H9 (cell line): ENCODE measurements around the gene SDK1. TPM values are rescaled to one million over a fixed set of nuclear protein-coding genes. Genes with fewer than 3 reads are reported as not detected.

Experiments
- DNase-seq: peaks from one replicate; pipeline ENCODE4 v3.0.0-alpha.2; 2017
- H2AFZ ChIP-seq: one replicate; pipeline ENCODE4 v1.6.1; 2013; ENCODE audit warnings: mild to moderate bottlenecking, low read length, control low read depth, moderate library complexity
- H2AK5ac ChIP-seq: 2 replicates; pipeline ENCODE4 v1.6.1; 2013; ENCODE audit warnings: low read length, control low read depth, mixed read lengths; ENCODE audit not compliant: insufficient read length
- H2BK120ac ChIP-seq: one replicate; pipeline ENCODE4 v1.6.1; 2013; ENCODE audit warnings: low read depth, mild to moderate bottlenecking, low read length, control low read depth, inconsistent platforms; ENCODE audit not compliant: poor library complexity, severe bottlenecking
- H2BK12ac ChIP-seq: 2 replicates; pipeline ENCODE4 v1.6.1; 2013; ENCODE audit warnings: low read length, control low read depth, mixed read lengths, low read depth; ENCODE audit not compliant: insufficient read length
- H2BK15ac ChIP-seq: 2 replicates; pipeline ENCODE4 v1.6.1; 2013; ENCODE audit warnings: low read depth, low read length, control low read depth
- H2BK20ac ChIP-seq: one replicate; pipeline ENCODE4 v1.6.1; 2013; ENCODE audit warnings: low read depth, mild to moderate bottlenecking, low read length, control low read depth, inconsistent platforms; ENCODE audit not compliant: poor library complexity, severe bottlenecking
- H2BK5ac ChIP-seq: 2 replicates; pipeline ENCODE4 v1.6.1; 2013; ENCODE audit warnings: low read length, control low read depth, mixed read lengths; ENCODE audit not compliant: insufficient read length
- H3K14ac ChIP-seq: 2 replicates; pipeline ENCODE4 v1.6.1; 2013; ENCODE audit warnings: low read length, control low read depth; ENCODE audit not compliant: insufficient read depth
- H3K18ac ChIP-seq: 2 replicates; pipeline ENCODE4 v1.6.1; 2013; ENCODE audit warnings: low read depth, mild to moderate bottlenecking, mixed read lengths, low read length, control low read depth; ENCODE audit not compliant: insufficient read length
- H3K23ac ChIP-seq: 2 replicates; pipeline ENCODE4 v1.6.1; 2013; ENCODE audit warnings: low read length, control low read depth, mixed read lengths, low read depth; ENCODE audit not compliant: insufficient read length
- H3K23me2 ChIP-seq: 2 replicates; pipeline ENCODE4 v1.6.1; 2013; ENCODE audit warnings: low read depth, mild to moderate bottlenecking, mixed read lengths, low read length, control low read depth; ENCODE audit not compliant: insufficient read length, poor library complexity, severe bottlenecking
- H3K27ac ChIP-seq: 2 replicates; pipeline ENCODE4 v1.5.1; 2013; ENCODE audit warnings: low read length, control low read depth, mixed read lengths, low read depth; ENCODE audit not compliant: insufficient read length
- H3K27me3 ChIP-seq: 2 replicates; pipeline ENCODE4 v1.6.1; 2013; ENCODE audit warnings: low read length, control low read depth, inconsistent platforms; ENCODE audit not compliant: insufficient read depth
- H3K4ac ChIP-seq: 2 replicates; pipeline ENCODE4 v1.6.1; 2013; ENCODE audit warnings: low read depth, mild to moderate bottlenecking, control low read depth, inconsistent platforms, low read length, moderate library complexity
- H3K4me1 ChIP-seq: 2 replicates; pipeline ENCODE4 v1.6.1; 2013; ENCODE audit warnings: low read length, control low read depth, inconsistent platforms; ENCODE audit not compliant: insufficient read depth
- H3K4me2 ChIP-seq: 2 replicates; pipeline ENCODE4 v1.6.1; 2013; ENCODE audit warnings: low read length, control low read depth, mixed read lengths; ENCODE audit not compliant: insufficient read length, insufficient read depth
- H3K56ac ChIP-seq: 2 replicates; pipeline ENCODE4 v1.6.1; 2013; ENCODE audit warnings: low read depth, mild to moderate bottlenecking, mixed read lengths, low read length, control low read depth; ENCODE audit not compliant: insufficient read length
- H3K79me1 ChIP-seq: 2 replicates; pipeline ENCODE4 v1.6.1; 2013; ENCODE audit warnings: low read depth, mild to moderate bottlenecking, moderate library complexity, low read length, control low read depth, inconsistent platforms; ENCODE audit not compliant: insufficient read depth, poor library complexity, severe bottlenecking
- H3K79me2 ChIP-seq: 2 replicates; pipeline ENCODE4 v1.6.1; 2013; ENCODE audit warnings: low read length, control low read depth, inconsistent platforms; ENCODE audit not compliant: insufficient read depth
- H3K9ac ChIP-seq: 2 replicates; pipeline ENCODE4 v1.6.1; 2013; ENCODE audit warnings: low read length, control low read depth, mixed read lengths; ENCODE audit not compliant: insufficient read length; ENCODE audit errors: extremely low read depth
- H3K9me3 ChIP-seq: one replicate; pipeline ENCODE4 v1.6.1; 2013; ENCODE audit warnings: low read depth, low read length, inconsistent platforms; ENCODE audit not compliant: control insufficient read depth
- H3T11ph ChIP-seq: one replicate; pipeline ENCODE4 v1.6.1; 2013; ENCODE audit warnings: mild to moderate bottlenecking, low read length, control low read depth, inconsistent platforms
- H4K20me1 ChIP-seq: one replicate; pipeline ENCODE4 v1.6.1; 2013; ENCODE audit not compliant: control insufficient read depth, insufficient read length, insufficient read depth
- H4K5ac ChIP-seq: 2 replicates; pipeline ENCODE4 v1.6.1; 2013; ENCODE audit warnings: low read depth, mild to moderate bottlenecking, mixed read lengths, low read length, control low read depth; ENCODE audit not compliant: insufficient read length
- H4K8ac ChIP-seq: replicated peaks from 2 replicates; pipeline ENCODE4 v1.6.1; 2013; ENCODE audit warnings: low read length, control low read depth, mixed read lengths, low read depth; ENCODE audit not compliant: insufficient read length
- H4K91ac ChIP-seq: 2 replicates; pipeline ENCODE4 v1.6.1; 2013; ENCODE audit warnings: low read depth, mild to moderate bottlenecking, moderate library complexity, mixed read lengths, low read length, control low read depth; ENCODE audit not compliant: insufficient read length
- H3K27ac Mint-ChIP-seq, 3 experiments: 2 replicates in 2 of 3; 3 replicates in 1 of 3; pipeline ENCODE4 v1.8.0; 2020 to 2021; ENCODE audit warnings: mixed read lengths in 3 of 3, mild to moderate bottlenecking in 1 of 3, moderate library complexity in 1 of 3
- H3K27me3 Mint-ChIP-seq: 2 replicates; pipeline ENCODE4 v1.8.0; 2021; ENCODE audit warnings: low read depth, mild to moderate bottlenecking, moderate library complexity, mixed read lengths
- H3K36me3 Mint-ChIP-seq, 3 experiments: 2 replicates in 2 of 3; 3 replicates in 1 of 3; pipeline ENCODE4 v1.8.0; 2020 to 2021; ENCODE audit warnings: low read depth in 3 of 3, mixed read lengths in 3 of 3; ENCODE audit not compliant: insufficient read depth in 1 of 3
- H3K4me1 Mint-ChIP-seq, 2 experiments: 2 replicates each; pipeline ENCODE4 v1.8.0; 2020; ENCODE audit warnings: mixed read lengths in 2 of 2
- H3K4me3 Mint-ChIP-seq, 2 experiments: 2 replicates in 1 of 2; 3 replicates in 1 of 2; pipeline ENCODE4 v1.8.0; 2020 to 2021; ENCODE audit warnings: mild to moderate bottlenecking in 2 of 2, mixed read lengths in 2 of 2, moderate library complexity in 1 of 2
- H3K9me3 Mint-ChIP-seq, 2 experiments: 2 replicates in 1 of 2; 3 replicates in 1 of 2; pipeline ENCODE4 v1.8.0; 2020; ENCODE audit warnings: mild to moderate bottlenecking in 2 of 2, mixed read lengths in 2 of 2, moderate library complexity in 1 of 2
- WGBS: extraction: QIAGEN DNeasy Blood & Tissue Kit; methylation state at CpG from one replicate; pipeline ENCODE4 v1.1.7; 2013; ENCODE audit warnings: missing lambda C conversion rate, low lambda C conversion rate, mixed read lengths; ENCODE audit not compliant: insufficient read length; ENCODE audit errors: extremely low coverage; 5-methylcytosine and 5-hydroxymethylcytosine counted together
- total RNA-seq: library from RNA; stranded (reverse); gene quantifications from 2 replicates; pipeline ENCODE4 v1.2.1, GENCODE V29; 2021
- TF ChIP-seq, protein P1 (sequence below): fragments of 200-600 bp; sonication (generic); conservative IDR thresholded peaks from 3 replicates; pipeline ENCODE4 v1.8.0; 2021; ENCODE audit warnings: antibody characterized with exemption, mild to moderate bottlenecking

SDK1 gene
- total RNA-seq, 1 experiment from 2014 or later: 8.7 TPM

DNA sequence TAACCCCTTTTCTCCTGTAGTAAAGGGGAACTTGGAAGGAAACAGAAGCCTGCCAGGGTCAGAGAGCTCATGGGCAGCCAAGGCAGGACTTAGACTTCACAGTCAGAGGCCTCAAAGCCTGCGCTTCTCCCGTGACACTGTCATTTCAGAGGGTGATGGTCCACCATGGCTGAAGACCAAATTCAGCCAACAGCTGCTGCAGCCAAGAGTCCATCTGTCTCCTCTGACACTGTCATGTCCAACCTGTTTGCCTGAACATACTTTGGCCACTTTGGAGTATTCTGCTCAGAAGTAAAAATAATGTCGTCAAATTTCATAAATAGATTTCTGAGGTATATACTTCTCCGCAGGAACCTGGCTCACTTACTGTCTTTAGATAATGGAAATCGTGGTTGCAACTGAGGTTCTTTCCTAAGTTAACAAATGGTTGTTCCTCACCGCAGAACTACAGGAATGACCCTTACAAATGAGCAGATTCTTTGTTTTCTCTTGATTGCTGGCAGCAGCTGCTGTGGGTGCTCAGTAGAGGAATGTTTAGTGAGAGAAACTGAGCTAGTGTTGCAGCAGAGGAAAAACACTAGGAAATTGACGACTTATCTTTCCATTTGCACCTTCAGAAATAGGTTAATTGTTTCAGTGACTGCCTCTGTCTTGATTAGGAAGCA lies 626.5 kb downstream of the SDK1 start:
- H4K91ac ChIP-seq: no peak overlapping the region
- no CpG with 5 or more reads among the region's 7 CpGs for WGBS

More for the DNA sequence above, 626.5 kb downstream of the SDK1 start:
- no peak overlapping the region for H3T11ph ChIP-seq
- no peak overlapping the region for H2BK120ac ChIP-seq
- no peaks in the 10 kb centered on the region for H3K79me2 ChIP-seq
- H3K9ac ChIP-seq: no peak overlapping the region
- no peaks in the 10 kb centered on the region for H3K79me1 ChIP-seq
- no peak overlapping the region for H2BK12ac ChIP-seq
- no peak overlapping the region for H3K14ac ChIP-seq
- H2BK20ac ChIP-seq: no peak overlapping the region
- H3K23me2 ChIP-seq: no peaks in the 10 kb centered on the region
- no peak overlapping the region for H3K4me2 ChIP-seq
- peaks cover 17 to 20% of the 10 kb centered on the region in 2 experiments for H3K4me1 Mint-ChIP-seq
- H3K56ac ChIP-seq: no peak overlapping the region
- H2BK15ac ChIP-seq: no peak overlapping the region
- H2AFZ ChIP-seq: no peak overlapping the region
- H2BK5ac ChIP-seq: no peak overlapping the region
- no peak overlapping the region for H2AK5ac ChIP-seq
- H3K9me3 Mint-ChIP-seq: no peaks in the 10 kb centered on the region
- no peak overlapping the region for H3K18ac ChIP-seq
- H3K27ac Mint-ChIP-seq: no peak overlapping the region
- H4K8ac ChIP-seq: no peak overlapping the region
- no peak for DNase-seq
- no peaks in the 10 kb centered on the region for H3K4me1 ChIP-seq
- H4K5ac ChIP-seq: no peak overlapping the region
- H3K27me3 ChIP-seq: no peaks in the 10 kb centered on the region
- no peak overlapping the region for H3K23ac ChIP-seq
- H3K27me3 Mint-ChIP-seq: no peaks in the 10 kb centered on the region; the same call in 1 of the 2 replicates
- H3K9me3 ChIP-seq: no peaks in the 10 kb centered on the region
- no peak overlapping the region for H3K4me3 Mint-ChIP-seq
- H4K20me1 ChIP-seq: no peaks in the 10 kb centered on the region
- H3K36me3 Mint-ChIP-seq: no peaks in the 10 kb centered on the region
- no peak overlapping the region for H3K27ac ChIP-seq
- TF ChIP-seq, protein P1, sequence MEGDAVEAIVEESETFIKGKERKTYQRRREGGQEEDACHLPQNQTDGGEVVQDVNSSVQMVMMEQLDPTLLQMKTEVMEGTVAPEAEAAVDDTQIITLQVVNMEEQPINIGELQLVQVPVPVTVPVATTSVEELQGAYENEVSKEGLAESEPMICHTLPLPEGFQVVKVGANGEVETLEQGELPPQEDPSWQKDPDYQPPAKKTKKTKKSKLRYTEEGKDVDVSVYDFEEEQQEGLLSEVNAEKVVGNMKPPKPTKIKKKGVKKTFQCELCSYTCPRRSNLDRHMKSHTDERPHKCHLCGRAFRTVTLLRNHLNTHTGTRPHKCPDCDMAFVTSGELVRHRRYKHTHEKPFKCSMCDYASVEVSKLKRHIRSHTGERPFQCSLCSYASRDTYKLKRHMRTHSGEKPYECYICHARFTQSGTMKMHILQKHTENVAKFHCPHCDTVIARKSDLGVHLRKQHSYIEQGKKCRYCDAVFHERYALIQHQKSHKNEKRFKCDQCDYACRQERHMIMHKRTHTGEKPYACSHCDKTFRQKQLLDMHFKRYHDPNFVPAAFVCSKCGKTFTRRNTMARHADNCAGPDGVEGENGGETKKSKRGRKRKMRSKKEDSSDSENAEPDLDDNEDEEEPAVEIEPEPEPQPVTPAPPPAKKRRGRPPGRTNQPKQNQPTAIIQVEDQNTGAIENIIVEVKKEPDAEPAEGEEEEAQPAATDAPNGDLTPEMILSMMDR: no peak
- no peak overlapping the region for H3K4ac ChIP-seq
